GM19099 (cell line): Measurements from ENCODE around the gene TCF21.

Experiments
- POLR2A ChIP-seq: IDR thresholded peaks from 3 replicates; pipeline ENCODE4 v1.6.1; 2011; ENCODE audit warnings: low read depth; ENCODE audit not compliant: insufficient read length; ENCODE audit errors: extremely low read depth

TCF21 gene

DNA sequence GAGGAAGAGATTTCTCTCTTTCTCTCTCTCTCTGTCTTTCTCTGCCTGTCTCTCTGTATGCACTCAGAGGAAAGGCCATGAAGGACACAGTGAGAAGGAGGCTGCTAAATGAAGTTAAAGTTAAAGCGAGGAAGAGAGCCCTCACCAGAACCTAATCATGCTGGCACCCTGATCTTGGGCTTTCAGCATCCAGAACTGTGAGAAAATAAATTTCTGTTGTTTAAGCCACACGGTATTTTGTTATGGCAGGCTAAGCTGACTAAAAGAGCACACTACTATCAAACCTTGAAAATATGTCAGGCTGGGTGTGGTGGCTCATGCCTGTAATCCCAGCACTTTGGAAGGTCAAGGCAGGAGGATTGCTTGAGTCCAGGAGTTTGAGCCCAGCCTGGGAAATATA is 8.0 kb upstream of the TCF21 start:
- no peak for TF ChIP-seq POLR2A

DNA sequence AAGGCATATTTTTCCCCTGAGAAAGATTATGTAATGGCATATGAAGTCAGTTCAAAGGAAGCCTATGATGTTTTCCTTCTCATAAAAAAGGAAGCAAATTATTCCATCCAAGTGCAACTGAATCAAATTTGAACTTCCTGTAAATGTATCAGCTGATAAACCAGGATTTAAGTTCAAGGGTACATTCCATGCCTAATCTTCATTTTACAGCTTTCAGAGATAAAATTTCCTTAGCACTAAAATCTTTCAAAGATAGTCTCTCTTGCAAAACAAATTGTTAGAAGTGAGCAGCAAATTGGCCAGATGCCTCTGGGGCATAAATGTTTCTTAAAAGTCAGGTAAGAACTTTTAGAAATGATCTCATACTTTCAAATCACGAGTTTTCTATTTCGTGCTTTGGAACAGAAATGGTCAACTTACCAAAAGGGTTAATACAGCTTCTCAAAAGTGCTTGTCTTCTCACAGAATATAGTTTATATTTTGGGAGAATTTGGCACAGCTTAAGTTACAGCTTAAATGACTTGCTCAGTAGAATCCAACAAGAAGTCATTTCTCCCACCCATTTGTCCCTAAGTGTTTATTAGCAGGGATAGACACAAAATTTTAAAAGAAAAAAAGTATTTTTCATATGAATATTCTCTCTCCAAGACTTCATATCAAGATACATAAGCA is 2.7 kb upstream of the TCF21 start:
- no peak for TF ChIP-seq POLR2A

DNA sequence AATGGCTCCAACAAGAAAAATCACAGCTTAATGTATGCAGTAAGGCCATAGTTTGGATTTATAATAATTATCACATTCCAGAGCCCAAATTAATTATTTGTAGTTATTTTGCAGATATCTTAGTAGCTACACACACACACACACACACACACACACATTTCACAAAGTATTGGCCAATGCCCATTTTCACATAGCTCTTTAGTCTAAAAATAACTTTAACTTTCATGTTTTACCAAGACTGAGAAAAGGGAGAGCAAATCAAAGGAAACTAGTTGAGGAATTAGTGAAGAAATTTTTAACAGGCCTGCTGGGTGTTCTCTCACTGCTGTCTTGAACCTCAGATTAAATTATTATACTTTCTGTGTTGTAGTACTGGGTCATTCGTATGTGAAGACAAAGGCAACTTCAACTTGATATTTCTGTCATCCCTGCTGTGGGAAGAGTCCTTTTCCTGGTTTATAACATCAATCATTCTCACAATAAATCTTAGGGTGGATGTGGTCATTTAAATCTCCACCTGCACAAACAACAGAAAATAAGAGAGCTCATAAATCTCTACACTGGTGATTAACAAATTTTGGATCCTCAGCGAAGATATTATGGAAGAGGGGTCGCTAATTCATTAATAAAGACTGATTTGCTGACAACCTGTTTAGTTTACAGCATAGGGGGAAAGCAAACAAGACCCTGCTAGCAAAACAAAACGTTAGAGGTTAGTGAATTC is 1.6 kb upstream of the TCF21 start:
- no peak for TF ChIP-seq POLR2A

DNA sequence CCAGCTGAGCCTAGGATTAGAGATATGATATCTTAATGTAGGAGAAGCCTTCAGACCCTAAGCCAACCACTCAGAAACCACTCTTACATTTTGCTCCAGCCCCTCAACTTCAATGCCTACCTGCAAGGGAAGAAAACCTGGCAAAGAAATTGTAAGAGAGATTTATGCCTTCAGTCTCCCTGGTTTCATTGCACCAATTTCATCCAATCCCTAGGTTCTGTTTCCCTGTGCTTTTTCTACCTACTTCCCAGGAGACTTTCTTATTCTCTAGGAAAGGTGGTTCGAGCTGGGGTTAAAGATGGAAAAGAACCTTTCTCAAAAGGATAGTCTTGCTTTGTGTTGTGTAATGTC is 1.1 kb upstream of the TCF21 start:
- TF ChIP-seq POLR2A: no peak

DNA sequence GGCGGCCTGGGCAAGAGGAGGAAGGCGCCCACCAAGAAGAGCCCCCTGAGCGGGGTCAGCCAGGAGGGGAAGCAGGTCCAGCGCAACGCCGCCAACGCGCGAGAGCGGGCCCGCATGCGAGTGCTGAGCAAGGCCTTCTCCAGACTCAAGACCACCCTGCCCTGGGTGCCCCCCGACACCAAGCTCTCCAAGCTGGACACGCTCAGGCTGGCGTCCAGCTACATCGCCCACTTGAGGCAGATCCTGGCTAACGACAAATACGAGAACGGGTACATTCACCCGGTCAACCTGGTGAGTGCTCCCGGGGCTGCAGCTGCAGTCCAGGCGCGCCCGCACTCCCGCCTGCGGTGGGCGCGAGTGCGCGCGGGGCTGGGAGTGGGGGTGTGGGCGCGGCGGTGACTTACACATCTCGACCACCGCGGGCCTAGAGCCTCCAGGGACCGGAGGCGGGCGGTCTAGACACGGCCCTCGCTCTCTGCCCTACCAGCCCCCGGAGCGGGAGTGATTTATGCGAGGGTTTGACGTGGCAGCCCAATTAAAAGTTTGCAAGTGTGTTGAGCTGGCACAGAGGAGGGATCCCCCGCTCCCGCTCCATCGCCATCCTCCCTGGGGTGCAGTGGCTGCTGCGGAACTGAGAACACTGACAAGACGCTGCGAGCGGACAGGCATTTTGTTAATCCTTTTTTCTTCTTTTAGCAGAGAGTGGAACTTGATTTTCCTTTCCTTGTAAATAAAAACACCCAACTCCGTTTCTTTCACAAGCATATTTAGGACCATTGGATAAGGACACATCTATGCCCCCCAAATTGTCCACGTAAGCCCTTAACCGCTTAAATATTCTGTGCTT is 867 bp downstream of the TCF21 start:
- TF ChIP-seq POLR2A: no peak

DNA sequence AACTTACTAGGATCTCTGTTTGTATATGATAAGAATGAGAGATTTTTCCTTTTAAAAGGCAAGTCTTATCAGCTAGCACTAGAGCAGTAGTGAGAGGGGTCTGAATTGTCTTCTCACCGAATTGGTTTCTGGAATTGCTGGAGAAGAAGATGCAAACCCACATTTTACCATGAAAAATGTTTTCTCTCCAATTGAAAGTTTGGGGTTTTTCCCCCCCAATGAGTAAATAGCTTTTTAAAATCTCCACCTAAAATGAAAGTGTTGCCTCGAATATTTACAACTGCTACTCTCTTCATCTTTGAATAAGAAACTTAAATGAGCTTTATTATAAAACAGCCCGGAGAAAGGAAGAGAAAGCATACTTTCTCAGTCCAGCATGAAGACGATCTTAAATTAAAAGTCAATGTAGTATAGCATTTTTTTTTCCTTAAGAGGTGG is 1.8 kb downstream of the TCF21 start:
- TF ChIP-seq POLR2A: no peak

DNA sequence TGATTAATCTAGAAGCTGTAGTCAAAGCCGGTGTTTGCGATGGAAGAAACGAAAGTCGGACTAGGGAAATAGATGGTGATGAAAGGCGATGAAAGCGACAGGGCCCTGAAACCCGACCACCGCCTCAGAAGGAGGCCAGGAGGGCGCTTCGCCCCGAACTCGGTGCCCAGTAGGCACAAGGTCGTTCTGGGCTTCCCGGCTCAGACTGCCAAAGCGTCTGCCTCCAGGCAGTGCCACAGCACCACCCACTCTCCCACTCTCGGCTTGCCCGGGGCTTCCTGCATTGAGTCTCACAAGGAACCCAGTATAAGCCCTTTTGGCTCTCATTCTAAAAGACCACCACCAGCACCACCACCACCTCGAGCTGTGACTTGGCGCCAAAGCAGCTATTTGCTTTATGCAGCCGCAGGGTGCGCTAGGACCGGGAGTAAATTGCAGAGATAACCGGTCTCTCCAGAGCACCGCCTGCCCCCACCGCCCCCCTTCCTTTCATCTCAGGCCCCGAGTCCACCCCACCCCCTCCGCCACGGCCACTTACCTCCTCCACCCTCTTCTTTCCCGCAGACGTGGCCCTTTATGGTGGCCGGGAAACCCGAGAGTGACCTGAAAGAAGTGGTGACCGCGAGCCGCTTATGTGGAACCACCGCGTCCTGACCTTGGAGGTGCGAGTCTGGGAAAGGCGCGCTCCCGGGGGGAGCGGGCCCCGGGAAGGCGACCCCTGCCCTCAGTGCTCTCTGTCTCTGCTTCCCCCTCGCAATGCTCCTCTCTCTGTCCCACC is 2.4 kb downstream of the TCF21 start:
- no peak for TF ChIP-seq POLR2A

DNA sequence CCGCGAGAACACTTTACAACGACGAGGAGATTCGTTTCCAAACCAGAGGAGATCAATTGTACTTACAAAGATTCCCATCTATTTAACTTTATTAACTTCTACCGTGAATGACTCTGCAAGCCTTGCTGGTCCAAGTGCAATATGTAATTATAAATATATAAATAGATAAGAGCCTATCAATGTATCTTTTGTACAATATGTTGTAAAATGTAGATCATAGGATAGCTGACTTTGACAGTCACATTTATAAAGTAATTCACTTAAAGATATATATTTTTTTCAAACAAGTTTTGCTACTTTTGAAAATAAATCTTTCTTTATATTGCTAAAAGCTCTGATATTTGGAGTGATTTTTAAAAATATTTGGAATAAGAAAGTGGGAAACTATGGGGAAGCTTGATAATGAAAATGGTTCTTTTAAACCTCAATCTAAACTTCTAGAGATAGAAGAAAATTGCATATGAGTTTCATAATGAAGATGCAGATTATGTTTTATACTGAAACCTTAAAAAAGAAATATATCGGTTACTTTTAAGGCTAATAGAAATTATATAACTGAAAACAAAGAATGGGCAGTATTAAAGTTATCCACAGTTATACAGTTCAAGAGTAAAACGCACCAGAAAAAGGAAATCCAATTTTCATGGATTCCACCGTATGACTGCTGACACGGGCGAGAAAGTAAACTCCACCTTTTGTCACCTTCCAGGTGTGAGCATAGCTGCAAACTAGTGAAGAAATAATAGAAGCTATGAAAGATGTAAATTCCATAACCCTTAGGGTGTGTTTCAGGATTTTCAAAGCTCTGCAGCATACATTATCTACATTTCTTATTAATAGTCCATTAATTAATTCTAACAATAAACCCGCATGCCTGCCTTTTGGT is 3.3 kb downstream of the TCF21 start:
- TF ChIP-seq POLR2A: no peak

DNA sequence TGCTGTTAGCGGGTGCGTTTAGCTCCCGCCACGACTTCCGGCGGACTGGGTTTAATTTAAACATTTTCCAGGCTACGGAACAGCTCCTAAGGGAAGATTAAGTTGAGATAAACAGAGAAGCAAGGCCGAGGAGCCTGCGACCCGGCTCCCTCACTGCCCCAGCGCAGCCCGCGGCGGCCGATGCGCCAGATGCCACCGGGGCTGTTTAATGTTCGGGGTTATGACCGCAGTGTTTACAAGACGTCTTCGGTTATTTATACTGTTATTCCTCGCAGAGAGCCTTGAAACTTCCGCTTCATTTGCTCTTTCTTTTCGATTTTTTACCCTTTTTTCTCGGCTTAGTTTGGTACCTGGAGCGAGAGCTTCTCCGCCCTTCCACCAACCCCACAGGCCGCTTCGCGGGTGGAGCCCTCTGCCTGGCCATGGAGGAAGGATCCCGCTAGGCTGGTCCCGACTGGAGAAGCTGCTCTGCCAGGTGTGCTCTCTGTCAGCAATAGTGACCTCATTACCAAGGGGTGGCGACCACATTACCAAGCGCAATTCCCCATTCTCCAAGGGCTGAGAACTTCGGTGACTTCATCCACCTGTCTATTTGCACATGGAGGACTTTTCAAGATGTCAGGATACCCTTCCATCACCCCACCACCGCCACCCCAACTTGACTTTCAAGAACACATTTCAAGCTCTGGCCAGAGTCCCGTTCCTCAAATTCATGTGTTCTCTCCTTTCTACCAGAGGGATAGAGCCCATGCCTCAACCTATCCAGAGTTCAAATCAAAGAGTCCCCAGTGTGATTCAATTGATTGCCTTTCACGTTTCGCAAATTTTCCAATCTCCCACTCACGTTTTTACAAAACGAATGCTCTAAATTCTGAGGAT is 4.1 kb downstream of the TCF21 start:
- no peak for TF ChIP-seq POLR2A

DNA sequence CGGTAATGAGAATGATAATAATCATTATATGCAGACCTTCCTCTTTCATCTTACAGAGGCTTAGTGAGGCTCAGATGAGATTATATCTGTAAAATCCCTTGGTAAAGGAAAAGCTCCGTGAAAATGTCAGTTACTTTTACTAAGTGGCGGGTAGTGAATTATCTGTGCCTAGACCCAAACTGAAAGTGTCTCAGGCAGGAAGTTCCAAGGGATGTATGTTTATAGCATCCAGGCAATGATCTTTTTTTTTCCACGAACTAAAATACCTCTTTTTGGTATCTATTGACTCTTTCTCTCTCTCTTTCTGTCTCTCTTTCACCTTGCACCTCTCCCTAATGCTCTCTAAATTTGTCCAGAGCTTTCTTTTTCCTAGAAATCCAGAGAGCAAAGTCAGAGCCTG is 5.0 kb downstream of the TCF21 start:
- TF ChIP-seq POLR2A: no peak

DNA sequence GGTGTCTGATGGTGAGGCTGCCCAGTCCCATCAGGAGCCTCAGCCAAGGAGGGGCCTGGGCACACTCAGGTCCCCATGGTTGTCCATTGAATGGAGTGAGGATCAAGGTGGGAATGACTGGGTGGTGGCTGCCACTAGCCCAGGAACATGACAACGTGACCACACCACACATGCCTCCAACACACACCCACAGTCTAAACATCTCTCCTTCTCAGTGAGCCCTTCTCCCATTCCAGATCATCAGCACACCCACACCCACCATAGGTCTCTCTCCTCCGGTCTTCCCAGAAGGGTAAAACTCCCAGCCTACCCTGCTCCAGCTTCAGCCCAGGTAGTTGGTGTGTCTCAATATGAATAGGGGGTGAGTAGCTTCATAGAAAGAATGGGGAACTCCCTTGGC is 5.5 kb downstream of the TCF21 start:
- no peak for TF ChIP-seq POLR2A

DNA sequence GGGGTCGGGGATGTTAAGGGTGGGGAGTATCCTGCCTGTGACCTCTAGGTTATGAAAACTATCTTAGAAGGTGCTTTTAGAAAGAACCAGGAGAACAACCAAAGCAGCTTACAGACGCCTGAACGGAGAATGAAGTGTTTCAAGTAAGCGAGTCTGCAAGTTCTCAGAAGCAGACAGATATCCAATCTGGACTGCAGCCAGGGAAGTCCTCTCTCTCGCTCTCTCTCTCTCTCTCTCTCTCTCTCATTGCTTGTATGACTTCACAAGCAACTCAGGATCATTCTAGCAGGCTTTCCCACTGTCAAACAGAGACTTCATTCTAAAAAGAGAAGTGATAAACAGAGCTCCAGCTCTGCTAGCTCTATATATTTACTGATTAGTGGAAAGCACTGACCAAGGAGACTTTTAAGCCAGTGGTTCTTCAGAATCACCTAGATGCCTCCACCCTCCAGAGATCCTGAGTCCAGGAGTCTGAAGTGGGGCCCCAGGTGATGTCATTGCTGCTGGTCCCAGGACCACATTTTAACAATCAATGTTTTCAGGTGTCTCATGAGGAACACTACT is 6.0 kb downstream of the TCF21 start:
- no peak for TF ChIP-seq POLR2A
